Measurements from ENCODE around the gene S100A10. TPM values are rescaled to one million over a fixed set of nuclear protein-coding genes. Genes with fewer than 3 reads are reported as not detected.
A peak's percentile ranks its signal among the peaks of the same experiment; 100 is the strongest.

Gene S100A10
- total RNA-seq, 1 experiment from 2014 or later = 400 TPM

DNA sequence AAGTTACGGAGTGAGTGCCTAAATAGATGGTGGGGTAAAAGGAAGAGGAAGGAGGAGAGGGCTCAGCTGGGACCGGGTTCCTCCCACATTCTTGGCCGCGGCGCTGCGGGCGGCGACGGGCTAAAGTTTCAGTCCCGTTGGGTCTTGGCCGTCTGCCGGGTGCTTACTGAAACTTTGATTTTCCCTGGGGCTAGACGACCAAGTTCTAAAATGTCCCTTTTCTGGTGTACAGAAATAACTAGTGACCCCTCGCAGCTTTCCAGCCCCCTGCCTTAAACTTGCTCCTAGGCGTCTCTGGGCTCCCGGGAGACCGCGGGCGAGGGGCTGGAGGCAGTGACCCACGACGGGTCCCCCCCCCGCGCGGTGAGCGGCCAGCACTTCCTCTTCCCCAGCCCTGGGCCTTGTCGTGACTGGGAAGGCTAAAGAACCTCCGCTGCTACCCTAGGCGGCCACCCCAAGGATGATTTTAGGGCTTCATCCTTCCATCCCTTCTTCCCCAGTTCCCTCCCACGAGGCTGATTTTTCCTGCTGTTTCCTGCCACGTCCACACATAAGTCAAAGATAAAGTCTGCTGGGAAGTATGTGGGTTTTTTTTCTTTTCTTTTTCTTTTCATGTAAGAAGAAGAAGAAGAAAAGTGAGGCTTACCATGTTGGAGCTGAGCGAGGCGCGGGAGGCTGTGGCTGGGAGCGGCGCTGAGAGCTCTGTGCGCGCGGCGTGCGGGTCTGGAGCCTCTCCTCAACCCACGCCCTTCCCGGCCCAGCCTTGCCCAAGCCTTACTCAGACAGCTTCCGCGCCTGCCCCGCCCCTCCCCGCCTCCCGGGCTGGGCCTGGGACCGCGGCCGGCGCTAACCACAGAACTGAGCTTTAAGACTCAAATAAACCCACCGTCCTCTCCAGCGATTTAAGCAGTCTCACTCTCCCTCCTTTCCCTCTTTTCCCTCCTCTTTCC lies 42.9 kb upstream of the S100A10 start, which contains the start of gene S100A11:
Gene S100A11 (minus strand): TSS at position 738 of the 950 bp plus-strand sequence. CDS start 89 bp downstream, at position 649.
- H3K27me3 ChIP-seq (ENCODE audit: low read length) = no peaks in the 10 kb centered on the region
- H4K20me1 ChIP-seq (ENCODE audit: low read length) = peaks cover 24% of the 10 kb centered on the region
- peak within 1 kb of the TSS; percentile 90 for H3K27ac ChIP-seq (ENCODE audit: low read length)
- H3F3A ChIP-seq (ENCODE audit: low read length, unreplicated experiment) = peaks cover 6% of the 10 kb centered on the region
- POLR2A ChIA-PET (ENCODE audit: unreplicated experiment) = interaction anchor here (0.5 to 1.4 kb wide), 17 partner anchors 11 to 1931 kb away, joined by 3 to 35 read pairs (median 5); partner anchors contain the start of genes CREB3L4 and S100A10
- H3K36me3 ChIP-seq (ENCODE audit: low read depth, low read length) = peaks cover 27% of the 10 kb centered on the region
- BruUV-seq (replicated peaks) = TSS peak; percentile 66
- peaks cover 43% of the 10 kb centered on the region for H3K79me2 ChIP-seq (ENCODE audit: low read length)
- peak; percentile 91 for DNase-seq
- intact Hi-C loops (cut with micrococcal nuclease) = loop anchor here (1.0 kb wide), 1 partner anchor 11 kb away; no protein-coding TSS in a partner anchor
- H3K4me1 ChIP-seq (ENCODE audit: insufficient read depth, low read length) = peaks cover 33% of the 10 kb centered on the region
- CTCF ChIA-PET = interaction anchor here (0.5 to 2.0 kb wide), 7 partner anchors 12 to 422 kb away, joined by 3 to 10 read pairs (median 5); no protein-coding TSS in a partner anchor
- H3K4me3 ChIP-seq (ENCODE audit: low read length) = peak within 1 kb of the TSS; percentile 77
- peak within 1 kb of the TSS; percentile 97 for H3K9ac ChIP-seq (ENCODE audit: low read length)
- H3K4me2 ChIP-seq (ENCODE audit: low read length) = peak within 1 kb of the TSS; percentile 91
- H3K9me3 ChIP-seq (ENCODE audit: low read length) = no peaks in the 10 kb centered on the region
- TF ChIP-seq EZH2 (IDR thresholded peaks at IDR 0.05; ENCODE audit: low read length, unreplicated experiment) (no peak), EZH2phosphoT487 (IDR thresholded peaks at IDR 0.05; ENCODE audit: borderline replicate concordance, low read length) (no peak)
- TF ChIP-seq, protein P1, sequence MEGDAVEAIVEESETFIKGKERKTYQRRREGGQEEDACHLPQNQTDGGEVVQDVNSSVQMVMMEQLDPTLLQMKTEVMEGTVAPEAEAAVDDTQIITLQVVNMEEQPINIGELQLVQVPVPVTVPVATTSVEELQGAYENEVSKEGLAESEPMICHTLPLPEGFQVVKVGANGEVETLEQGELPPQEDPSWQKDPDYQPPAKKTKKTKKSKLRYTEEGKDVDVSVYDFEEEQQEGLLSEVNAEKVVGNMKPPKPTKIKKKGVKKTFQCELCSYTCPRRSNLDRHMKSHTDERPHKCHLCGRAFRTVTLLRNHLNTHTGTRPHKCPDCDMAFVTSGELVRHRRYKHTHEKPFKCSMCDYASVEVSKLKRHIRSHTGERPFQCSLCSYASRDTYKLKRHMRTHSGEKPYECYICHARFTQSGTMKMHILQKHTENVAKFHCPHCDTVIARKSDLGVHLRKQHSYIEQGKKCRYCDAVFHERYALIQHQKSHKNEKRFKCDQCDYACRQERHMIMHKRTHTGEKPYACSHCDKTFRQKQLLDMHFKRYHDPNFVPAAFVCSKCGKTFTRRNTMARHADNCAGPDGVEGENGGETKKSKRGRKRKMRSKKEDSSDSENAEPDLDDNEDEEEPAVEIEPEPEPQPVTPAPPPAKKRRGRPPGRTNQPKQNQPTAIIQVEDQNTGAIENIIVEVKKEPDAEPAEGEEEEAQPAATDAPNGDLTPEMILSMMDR (conservative IDR thresholded peaks at IDR 0.05; ENCODE audit: low read depth, low read length) = no peak
- H2AFZ ChIP-seq (ENCODE audit: low read length) = peak within 1 kb of the TSS; percentile 72
- peak; percentile 88 for ATAC-seq
- no peaks in the 10 kb centered on the region for H3K9me2 ChIP-seq (replicated peaks; ENCODE audit: low read length)

DNA sequence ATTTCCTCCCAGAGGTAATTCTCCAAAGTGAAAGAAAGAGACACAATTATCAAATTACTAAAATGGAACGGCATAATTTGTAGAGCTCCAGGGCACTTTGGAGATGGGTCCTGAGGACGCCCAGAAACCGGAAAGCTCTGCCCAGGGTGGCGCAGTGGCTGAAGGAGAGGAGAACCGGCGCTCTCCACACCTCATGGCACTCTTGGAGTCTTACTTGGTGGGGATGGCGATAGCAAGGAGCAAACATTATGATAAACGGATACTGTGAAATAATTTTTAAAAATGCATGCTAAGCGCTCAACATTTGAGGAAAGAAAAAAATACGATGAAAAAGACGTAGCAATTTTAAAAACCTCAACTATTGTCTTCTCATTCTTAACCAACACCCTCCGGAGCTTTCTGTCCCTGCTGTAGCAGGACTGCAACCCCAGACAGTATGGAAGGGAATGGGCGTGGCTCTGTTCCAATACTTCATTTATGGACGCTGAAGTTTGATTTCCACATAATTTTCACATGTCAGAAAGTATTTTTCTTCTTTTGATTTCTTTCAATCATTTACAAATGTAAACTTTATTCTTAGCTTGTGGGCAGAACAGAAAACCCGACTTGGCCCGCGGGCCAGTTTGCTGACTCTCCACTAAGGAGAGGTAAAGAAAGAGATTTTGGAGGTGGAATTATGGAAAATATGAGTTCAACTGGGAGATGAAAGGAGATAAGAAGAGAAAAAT lies 42.0 kb upstream of the S100A10 start:
- peaks cover 6% of the 10 kb centered on the region for H3F3A ChIP-seq (ENCODE audit: low read length, unreplicated experiment)
- ChIA-PET POLR2A (ENCODE audit: unreplicated experiment) (interaction anchor here (0.5 to 0.7 kb wide), 5 partner anchors 17 to 94 kb away, joined by 4 to 7 read pairs (median 5); no protein-coding TSS in a partner anchor), CTCF (interaction anchor here (0.6 to 1.7 kb wide), 2 partner anchors 34 to 422 kb away, joined by 3 to 6 read pairs; no protein-coding TSS in a partner anchor)
- TSS peak; percentile 89 for BruUV-seq (replicated peaks)
- intact Hi-C loops (cut with micrococcal nuclease) = loop anchor here (2.0 kb wide), 1 partner anchor 67 kb away; no protein-coding TSS in a partner anchor
- TF ChIP-seq EZH2 (IDR thresholded peaks at IDR 0.05; ENCODE audit: low read length, unreplicated experiment) (no peak), EZH2phosphoT487 (IDR thresholded peaks at IDR 0.05; ENCODE audit: borderline replicate concordance, low read length) (no peak)
- TF ChIP-seq, protein P1 (conservative IDR thresholded peaks at IDR 0.05; ENCODE audit: low read depth, low read length) = no peak
- H3K9me3 ChIP-seq (ENCODE audit: low read length) = no peaks in the 10 kb centered on the region
- peaks cover 24% of the 10 kb centered on the region for H4K20me1 ChIP-seq (ENCODE audit: low read length)
- peak; percentile 20 for ATAC-seq
- H3K4me2 ChIP-seq (ENCODE audit: low read length) = peak overlapping the region; percentile 91
- H3K4me3 ChIP-seq (ENCODE audit: low read length) = peak overlapping the region; percentile 77
- peak overlapping the region; percentile 90 for H3K27ac ChIP-seq (ENCODE audit: low read length)
- peak overlapping the region; percentile 72; the same call in 1 of the 2 replicates for H2AFZ ChIP-seq (ENCODE audit: low read length)
- peaks cover 33% of the 10 kb centered on the region for H3K36me3 ChIP-seq (ENCODE audit: low read depth, low read length)
- H3K4me1 ChIP-seq (ENCODE audit: insufficient read depth, low read length) = peaks cover 33% of the 10 kb centered on the region
- peak overlapping the region; percentile 97 for H3K9ac ChIP-seq (ENCODE audit: low read length)
- peaks cover 43% of the 10 kb centered on the region for H3K79me2 ChIP-seq (ENCODE audit: low read length)
- no peaks in the 10 kb centered on the region for H3K9me2 ChIP-seq (replicated peaks; ENCODE audit: low read length)
- no peaks in the 10 kb centered on the region for H3K27me3 ChIP-seq (ENCODE audit: low read length)
- peak; percentile 60 for DNase-seq

All from PC-3 (cell line).